Keratinocyte (primary cell): Measurements from ENCODE around the gene ZNF362. TPM values are rescaled to one million over a fixed set of nuclear protein-coding genes. Genes with fewer than 3 reads are reported as not detected.

Experiments
- DNase-seq: peaks from one replicate; pipeline ENCODE4 v3.0.0-alpha.2; 2011; ENCODE audit warnings: low read depth, missing footprints, low spot score
- FAIRE-seq: peaks from 2 replicates; lab custom pipeline; 2011; peaks lifted over from hg19 to GRCh38; lab: Jason Lieb, UNC
- H2AFZ ChIP-seq: 2 replicates; pipeline ENCODE4 v1.6.0; 2012; ENCODE audit warnings: low read length, control low read depth, inconsistent platforms; ENCODE audit not compliant: control insufficient read depth
- H3K27ac ChIP-seq: 2 replicates; pipeline ENCODE4 v1.5.1; 2011; ENCODE audit warnings: low read length; ENCODE audit not compliant: control insufficient read depth, insufficient read depth
- H3K27me3 ChIP-seq: 3 replicates; pipeline ENCODE4 v1.6.0; 2011; ENCODE audit warnings: low read length; ENCODE audit not compliant: control insufficient read depth, insufficient read depth; ENCODE audit errors: extremely low read depth
- H3K36me3 ChIP-seq, 2 experiments: 2 replicates in 1 of 2; 3 replicates in 1 of 2; pipeline ENCODE4 v1.5.1; 2011; ENCODE audit warnings: low read length in 2 of 2, mild to moderate bottlenecking in 1 of 2; ENCODE audit not compliant: control insufficient read depth in 2 of 2, insufficient read depth in 2 of 2; ENCODE audit errors: extremely low read depth in 1 of 2
- H3K4me1 ChIP-seq: 3 replicates; pipeline ENCODE4 v1.5.1; 2011; ENCODE audit warnings: low read length; ENCODE audit not compliant: control insufficient read depth, insufficient read depth; ENCODE audit errors: extremely low read depth
- H3K4me2 ChIP-seq: 3 replicates; pipeline ENCODE4 v1.6.0; 2011; ENCODE audit warnings: low read depth, low read length; ENCODE audit not compliant: control insufficient read depth, insufficient read depth; ENCODE audit errors: extremely low read depth
- H3K4me3 ChIP-seq, 3 experiments: fragments of 200-600 bp in 1 of 3; sonication (generic) in 1 of 3; 2 replicates in 2 of 3; 3 replicates in 1 of 3; pipeline ENCODE4 v1.5.1; 2011 to 2016; ENCODE audit warnings: low read length in 3 of 3, mild to moderate bottlenecking in 3 of 3, control low read depth in 2 of 3, inconsistent platforms in 1 of 3, low read depth in 1 of 3, mixed read lengths in 1 of 3, mixed run types in 1 of 3, moderate library complexity in 1 of 3; ENCODE audit not compliant: control insufficient read depth in 2 of 3, insufficient read depth in 2 of 3; ENCODE audit errors: extremely low read depth in 1 of 3
- H3K79me2 ChIP-seq: 2 replicates; pipeline ENCODE4 v1.6.0; 2012; ENCODE audit warnings: low read length; ENCODE audit not compliant: control insufficient read depth, insufficient read depth
- H3K9ac ChIP-seq: 3 replicates; pipeline ENCODE4 v1.6.0; 2011; ENCODE audit warnings: low read length; ENCODE audit not compliant: control insufficient read depth, insufficient read depth; ENCODE audit errors: extremely low read depth
- H3K9me1 ChIP-seq: 3 replicates; pipeline ENCODE4 v1.6.0; 2011; ENCODE audit warnings: low read length; ENCODE audit not compliant: control insufficient read depth, insufficient read depth; ENCODE audit errors: extremely low read depth
- H3K9me3 ChIP-seq: 2 replicates; pipeline ENCODE4 v1.5.1; 2012; ENCODE audit warnings: low read depth, low read length; ENCODE audit not compliant: control insufficient read depth
- H4K20me1 ChIP-seq: 3 replicates; pipeline ENCODE4 v1.6.0; 2011; ENCODE audit warnings: low read length; ENCODE audit not compliant: control insufficient read depth, insufficient read depth; ENCODE audit errors: extremely low read depth
- EZH2 ChIP-seq: IDR thresholded peaks from one replicate; pipeline ENCODE4 v1.6.1; 2012; ENCODE audit warnings: inconsistent platforms, mild to moderate bottlenecking, low read length, moderate library complexity
- dilution Hi-C: fragments of 300-500 bp; cut with MboI; formaldehyde crosslinking; loops from one replicate; pipeline ENCODE4 v1.7.0; 2020; ENCODE audit warnings: low sequenced_read_pairs; ENCODE audit not compliant: extremely low pct_ligation_motif_present
- polyA plus RNA-seq, 5 experiments: library from polyadenylated mRNA; depleted of rRNA in 3 of 5; stranded (reverse) in 3 of 5; stranded (forward) in 1 of 5; unstranded in 1 of 5; fragments of >200 nt; gene quantifications; 1 replicate in 1 of 5; 2 replicates in 3 of 5; 3 replicates in 1 of 5; pipeline versions ENCODE4 v1.2.1 to v1.2.3, GENCODE V29; 2011 to 2012; ENCODE audit warnings: missing spikeins in 2 of 5, low read depth in 1 of 5, low replicate concordance in 1 of 5
- TF ChIP-seq, protein P1 (sequence below), 3 experiments: IDR thresholded peaks in 1 of 3; conservative IDR thresholded peaks in 1 of 3; optimal IDR thresholded peaks in 1 of 3; 2 replicates in 2 of 3; 3 replicates in 1 of 3; pipeline versions ENCODE3 to v1.5.1; 2011; ENCODE audit warnings: low read length in 3 of 3, mild to moderate bottlenecking in 3 of 3, moderate library complexity in 2 of 3, control low read depth in 1 of 3, inconsistent platforms in 1 of 3; ENCODE audit not compliant: insufficient read depth in 2 of 3; ENCODE audit errors: extremely low read depth in 1 of 3

ZNF362 gene
- polyA plus RNA-seq, 1 donor (not counting 4 experiments of a cell fraction or from before 2014, with no cell fraction given), result 2.2 TPM

DNA sequence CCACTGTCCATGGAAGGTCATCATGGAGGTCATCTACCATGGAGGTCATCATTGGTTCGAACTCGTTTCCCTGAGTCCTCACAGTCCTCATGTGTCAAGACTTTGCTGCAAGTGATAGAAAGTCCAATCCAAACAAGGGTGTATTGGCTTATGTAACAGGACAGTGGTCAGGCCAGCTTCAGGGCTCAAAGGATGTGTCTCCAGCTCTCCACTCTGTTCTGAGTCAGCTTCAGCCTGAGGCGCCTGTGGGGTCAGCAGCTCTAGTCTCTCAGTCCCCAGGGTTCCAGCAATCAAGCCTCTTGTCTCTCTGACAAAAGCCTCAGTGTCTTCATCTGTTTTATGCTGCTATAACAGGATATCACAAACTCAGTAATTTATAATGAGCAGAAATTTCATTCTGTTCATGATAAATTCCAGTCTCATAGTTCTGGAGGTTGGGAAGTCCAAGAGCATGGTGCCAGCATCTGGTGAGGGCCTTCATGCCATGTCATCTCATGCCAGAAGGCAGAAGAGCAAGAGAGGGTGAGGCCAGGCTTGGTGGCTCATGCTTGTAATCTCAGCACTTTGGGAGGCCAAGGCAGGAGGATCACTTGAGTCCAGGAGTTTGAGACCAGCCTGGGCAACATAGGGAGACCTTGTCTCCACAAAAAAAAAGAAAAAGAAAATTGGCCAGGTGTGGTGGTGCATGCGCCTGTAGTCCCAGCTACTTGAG is 45.1 kb downstream of the ZNF362 start:
- TF ChIP-seq EZH2, result no peak
- TF ChIP-seq, protein P1, sequence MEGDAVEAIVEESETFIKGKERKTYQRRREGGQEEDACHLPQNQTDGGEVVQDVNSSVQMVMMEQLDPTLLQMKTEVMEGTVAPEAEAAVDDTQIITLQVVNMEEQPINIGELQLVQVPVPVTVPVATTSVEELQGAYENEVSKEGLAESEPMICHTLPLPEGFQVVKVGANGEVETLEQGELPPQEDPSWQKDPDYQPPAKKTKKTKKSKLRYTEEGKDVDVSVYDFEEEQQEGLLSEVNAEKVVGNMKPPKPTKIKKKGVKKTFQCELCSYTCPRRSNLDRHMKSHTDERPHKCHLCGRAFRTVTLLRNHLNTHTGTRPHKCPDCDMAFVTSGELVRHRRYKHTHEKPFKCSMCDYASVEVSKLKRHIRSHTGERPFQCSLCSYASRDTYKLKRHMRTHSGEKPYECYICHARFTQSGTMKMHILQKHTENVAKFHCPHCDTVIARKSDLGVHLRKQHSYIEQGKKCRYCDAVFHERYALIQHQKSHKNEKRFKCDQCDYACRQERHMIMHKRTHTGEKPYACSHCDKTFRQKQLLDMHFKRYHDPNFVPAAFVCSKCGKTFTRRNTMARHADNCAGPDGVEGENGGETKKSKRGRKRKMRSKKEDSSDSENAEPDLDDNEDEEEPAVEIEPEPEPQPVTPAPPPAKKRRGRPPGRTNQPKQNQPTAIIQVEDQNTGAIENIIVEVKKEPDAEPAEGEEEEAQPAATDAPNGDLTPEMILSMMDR (optimal IDR thresholded peaks at IDR 0.05 in 1 of 3, IDR thresholded peaks at IDR 0.05 in 1 of 3, conservative IDR thresholded peaks at IDR 0.05 in 1 of 3; ENCODE audit: extremely low read depth in 1 of 3, insufficient read depth in 2 of 3, low read length in 3 of 3), result no peak
- no peaks in the 10 kb centered on the region for H4K20me1 ChIP-seq
- H3K9me3 ChIP-seq, result no peaks in the 10 kb centered on the region
- no peaks in the 10 kb centered on the region for H3K9me1 ChIP-seq
- no peaks in the 10 kb centered on the region for H3K36me3 ChIP-seq
- H3K4me1 ChIP-seq, result no peaks in the 10 kb centered on the region
- no peak for DNase-seq
- H3K4me2 ChIP-seq, result no peak overlapping the region
- no peaks in the 10 kb centered on the region for H3K79me2 ChIP-seq
- H3K9ac ChIP-seq, result no peak overlapping the region
- no peak for FAIRE-seq
- H2AFZ ChIP-seq, result no peak overlapping the region
- dilution Hi-C loops, result no loop called here
- no peak overlapping the region for H3K27ac ChIP-seq
- H3K27me3 ChIP-seq, result peaks cover 5% of the 10 kb centered on the region
- no peak overlapping the region for H3K4me3 ChIP-seq

DNA sequence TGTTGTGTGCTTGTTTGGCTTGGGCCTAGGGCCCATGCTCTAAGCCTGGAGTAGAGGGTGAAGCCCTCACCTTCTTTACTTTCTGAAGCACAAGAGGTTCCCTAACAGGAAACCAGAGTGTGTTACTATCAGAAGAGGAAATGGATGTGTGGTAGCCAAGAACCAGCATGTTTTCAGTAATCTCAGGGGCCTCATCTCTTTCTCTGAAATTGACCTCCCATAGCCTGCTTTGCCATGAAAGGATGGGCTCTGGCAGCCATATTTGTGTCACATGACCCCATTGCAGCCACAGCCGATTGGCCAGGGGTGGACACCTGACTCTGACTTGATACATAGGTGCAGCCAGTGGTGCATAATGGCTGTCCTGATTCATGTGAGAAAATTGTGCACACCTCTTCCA is 46.0 kb downstream of the ZNF362 start:
- Histone ChIP-seq H3K4me1 (no peaks in the 10 kb centered on the region), H2AFZ (no peak overlapping the region), H3K4me3 (no peak overlapping the region), H3K27ac (no peak overlapping the region), H3K9me3 (no peaks in the 10 kb centered on the region), H3K79me2 (no peaks in the 10 kb centered on the region), H3K36me3 (no peaks in the 10 kb centered on the region), H4K20me1 (no peaks in the 10 kb centered on the region), H3K4me2 (no peak overlapping the region), H3K27me3 (peaks cover 13% of the 10 kb centered on the region), H3K9ac (no peak overlapping the region), H3K9me1 (no peaks in the 10 kb centered on the region)
- TF ChIP-seq, protein P1 (optimal IDR thresholded peaks at IDR 0.05 in 1 of 3, IDR thresholded peaks at IDR 0.05 in 1 of 3, conservative IDR thresholded peaks at IDR 0.05 in 1 of 3; ENCODE audit: extremely low read depth in 1 of 3, insufficient read depth in 2 of 3, low read length in 3 of 3), result no peak
- TF ChIP-seq EZH2, result no peak
- FAIRE-seq (no peak), DNase-seq (no peak)
- dilution Hi-C loops, result no loop called here
